Measurements from ENCODE around the gene GRID1. TPM values are rescaled to one million over a fixed set of nuclear protein-coding genes. Genes with fewer than 3 reads are reported as not detected.

Gene GRID1
- total RNA-seq, 2 donors from 2014 or later: 4.4 to 5.6 TPM

DNA sequence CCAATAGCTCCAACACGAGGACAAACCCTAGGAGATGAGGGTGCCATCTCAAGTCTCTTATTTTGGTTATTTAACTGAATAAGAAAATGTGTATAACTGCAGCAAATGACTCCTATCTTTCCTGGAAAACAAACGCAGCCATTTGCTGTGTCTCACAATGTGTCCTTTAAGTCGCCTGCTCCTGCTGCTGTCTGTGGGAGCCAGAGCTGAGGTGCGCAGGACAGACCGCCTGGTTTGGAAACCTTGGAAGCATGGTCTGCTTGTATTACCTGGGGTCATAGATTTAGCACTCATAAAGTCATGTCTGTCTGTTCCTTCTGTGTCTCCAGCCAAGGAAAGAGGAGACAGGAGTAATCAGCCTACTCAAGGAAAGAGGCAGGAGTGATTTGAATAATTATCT, 760.2 kb downstream of the GRID1 start:
- intact Hi-C loops (cut with DNase I): no loop called here
- DNase-seq (ENCODE audit: low spot score): no peak

DNA sequence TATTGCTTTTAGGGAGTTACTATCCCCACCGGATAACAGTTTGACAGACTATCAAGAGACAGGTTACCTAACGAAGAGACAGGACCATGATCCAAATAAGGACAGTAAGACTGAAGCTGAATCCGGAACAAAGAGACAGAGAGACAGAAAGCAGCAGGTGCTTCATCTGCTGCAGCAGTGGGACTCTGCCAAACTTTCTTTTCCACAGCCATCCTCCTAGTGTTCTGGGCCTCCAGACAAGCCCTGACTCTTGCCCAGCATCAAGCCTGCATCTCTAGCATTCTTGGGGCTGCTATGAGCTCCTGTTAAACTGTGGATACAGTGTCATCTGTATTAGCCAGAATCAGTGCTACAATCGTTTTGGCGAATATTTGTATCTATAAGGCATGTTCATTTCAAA, 761.7 kb downstream of the GRID1 start:
- intact Hi-C loops (cut with DNase I): no loop called here
- DNase-seq (ENCODE audit: low spot score): no peak

DNA sequence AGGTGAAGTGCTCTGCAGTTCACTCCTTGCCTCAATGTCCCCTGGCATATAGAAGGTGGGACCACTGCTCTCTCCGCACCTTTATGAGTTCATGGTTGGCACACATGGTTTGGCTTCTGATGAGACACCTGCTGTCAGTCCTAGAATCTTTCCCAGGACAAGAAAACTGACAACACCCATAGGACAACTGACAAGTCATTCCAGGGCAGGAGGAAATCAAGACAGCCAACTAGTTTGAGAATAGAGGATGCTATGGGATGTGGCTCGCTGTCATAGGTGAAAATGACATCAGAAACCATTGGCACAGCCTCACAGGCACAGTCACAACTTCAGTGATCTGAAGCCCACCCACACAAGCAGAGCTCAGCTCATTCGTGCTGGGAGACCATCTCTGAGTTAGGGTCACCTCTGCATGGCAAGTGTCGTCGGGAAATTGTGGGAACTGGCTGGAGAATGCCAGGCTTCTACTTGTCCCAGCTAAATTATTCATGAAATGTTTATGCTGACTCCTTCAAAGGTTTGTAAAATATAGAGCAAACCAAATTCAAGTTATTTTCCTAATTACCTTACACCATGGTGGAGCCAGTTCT, 762.4 kb downstream of the GRID1 start:
- DNase-seq (ENCODE audit: low spot score): no peak
- intact Hi-C loops (cut with DNase I): no loop called here

DNA sequence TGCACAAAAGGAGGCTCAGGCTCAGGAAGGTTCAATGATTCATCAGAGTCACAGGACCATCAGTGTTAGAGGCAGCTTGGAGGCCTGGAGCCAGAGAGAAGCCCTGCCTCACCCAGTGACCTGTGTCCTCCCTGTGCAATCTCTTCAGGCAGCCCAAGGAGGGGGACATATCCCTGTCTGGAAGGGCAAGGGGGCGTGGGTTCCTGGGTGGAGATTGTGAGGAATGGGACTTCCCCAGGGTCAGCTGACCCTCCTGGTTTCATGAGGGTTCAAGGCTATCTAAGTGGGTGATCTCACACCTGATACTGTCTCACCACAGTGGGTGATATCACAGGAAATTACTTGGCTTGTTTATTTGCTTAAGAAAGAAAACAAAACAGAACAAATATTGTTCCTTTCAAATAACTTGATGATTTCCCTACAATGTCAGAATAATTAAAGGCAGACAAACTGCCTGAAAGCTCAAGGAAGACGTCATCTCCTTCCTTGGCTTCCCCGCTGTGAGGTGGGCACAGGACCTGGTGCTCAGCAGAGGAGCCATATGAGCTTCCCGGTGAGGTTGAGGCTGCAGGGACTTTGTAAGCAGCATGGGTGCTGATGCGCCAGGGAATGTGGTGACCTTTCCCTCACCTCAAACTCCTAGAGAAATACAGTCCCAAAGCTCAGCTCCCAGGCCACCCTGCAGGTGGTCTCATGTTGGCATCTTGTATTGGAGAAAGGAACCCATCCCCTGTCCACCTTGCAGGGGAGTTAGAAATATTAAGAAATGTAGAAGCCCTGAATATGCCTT, 763.2 kb downstream of the GRID1 start:
- intact Hi-C loops (cut with DNase I): no loop called here
- no peak for DNase-seq (ENCODE audit: low spot score)

DNA sequence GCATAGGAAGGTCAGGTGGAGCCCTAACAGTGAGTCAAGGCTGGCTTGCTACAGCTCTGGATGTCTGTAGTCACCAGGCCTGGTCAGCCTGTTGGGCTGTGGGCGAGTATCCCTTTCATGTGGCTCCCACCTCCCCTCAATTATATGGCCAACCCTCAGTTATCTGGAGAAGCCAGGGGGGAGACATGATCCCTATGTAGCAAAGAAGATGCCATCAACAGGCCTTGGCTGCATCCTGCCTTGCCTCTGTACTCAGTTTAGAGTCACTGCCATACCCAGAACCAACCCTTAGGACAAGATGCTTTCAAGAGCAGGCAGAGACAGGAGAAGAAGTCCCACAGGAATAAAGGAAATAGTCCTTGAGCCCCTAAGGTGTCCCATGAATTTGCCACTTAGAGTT, 763.9 kb downstream of the GRID1 start:
- no peak for DNase-seq (ENCODE audit: low spot score)
- intact Hi-C loops (cut with DNase I): no loop called here

DNA sequence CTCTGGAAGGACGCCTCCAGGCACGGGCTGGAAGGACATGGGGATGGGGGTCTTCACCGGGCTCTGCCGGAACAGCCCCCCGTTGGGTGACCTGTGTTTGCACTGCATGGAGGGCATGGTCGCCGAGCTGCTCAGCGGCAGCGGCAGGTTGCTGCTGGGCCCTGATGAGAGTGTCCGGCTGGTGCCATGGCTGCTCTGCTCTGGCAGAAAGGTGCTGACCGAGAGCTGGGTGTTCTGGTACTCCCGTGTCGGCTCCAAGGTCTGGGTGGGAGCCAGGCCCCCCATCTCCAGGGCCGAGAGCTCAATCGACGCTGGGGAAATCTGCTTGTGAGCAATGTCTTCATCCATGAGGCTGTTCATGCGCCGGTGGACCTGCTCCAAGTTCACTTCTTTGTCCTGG, 764.3 kb downstream of the GRID1 start:
- intact Hi-C loops (cut with DNase I): no loop called here
- DNase-seq (ENCODE audit: low spot score): no peak

DNA sequence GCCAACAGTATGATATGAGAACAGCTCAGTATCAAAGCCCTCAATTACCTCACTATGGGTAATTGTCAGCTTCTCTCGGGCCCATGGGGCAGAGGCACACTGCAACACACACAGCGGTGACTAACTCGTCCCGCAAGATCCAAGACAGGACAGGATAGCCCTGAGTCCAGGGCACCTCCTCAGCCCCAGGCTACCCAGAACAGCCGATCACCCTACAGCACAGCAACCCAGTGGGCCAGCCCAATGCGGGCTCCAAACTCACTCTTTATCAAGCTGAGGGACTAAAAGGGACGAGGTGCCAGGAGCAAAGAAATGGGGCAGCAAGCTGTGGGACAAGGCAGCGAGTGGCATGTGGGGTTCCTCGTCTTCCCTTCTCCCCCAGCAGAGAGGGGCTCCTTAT, 765.1 kb downstream of the GRID1 start:
- intact Hi-C loops (cut with DNase I): no loop called here
- DNase-seq (ENCODE audit: low spot score): no peak

DNA sequence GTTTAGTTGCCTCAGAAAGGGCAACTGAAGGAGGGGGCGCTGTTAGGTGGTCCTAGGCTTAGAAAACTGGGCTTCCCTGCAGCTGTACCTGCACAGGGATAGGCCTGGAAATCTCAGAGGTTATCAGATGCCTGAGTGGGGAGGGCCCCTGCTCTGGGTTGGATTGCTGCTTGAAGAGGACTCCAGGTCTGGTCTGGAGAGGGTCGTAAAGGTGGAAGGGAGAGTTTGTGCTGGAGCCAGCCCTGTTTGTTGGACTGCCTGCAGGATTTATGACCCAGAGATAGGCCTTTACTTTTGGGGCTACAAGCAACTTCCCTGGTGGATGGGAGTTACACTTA, 765.9 kb downstream of the GRID1 start:
- intact Hi-C loops (cut with DNase I): no loop called here
- no peak for DNase-seq (ENCODE audit: low spot score)

DNA sequence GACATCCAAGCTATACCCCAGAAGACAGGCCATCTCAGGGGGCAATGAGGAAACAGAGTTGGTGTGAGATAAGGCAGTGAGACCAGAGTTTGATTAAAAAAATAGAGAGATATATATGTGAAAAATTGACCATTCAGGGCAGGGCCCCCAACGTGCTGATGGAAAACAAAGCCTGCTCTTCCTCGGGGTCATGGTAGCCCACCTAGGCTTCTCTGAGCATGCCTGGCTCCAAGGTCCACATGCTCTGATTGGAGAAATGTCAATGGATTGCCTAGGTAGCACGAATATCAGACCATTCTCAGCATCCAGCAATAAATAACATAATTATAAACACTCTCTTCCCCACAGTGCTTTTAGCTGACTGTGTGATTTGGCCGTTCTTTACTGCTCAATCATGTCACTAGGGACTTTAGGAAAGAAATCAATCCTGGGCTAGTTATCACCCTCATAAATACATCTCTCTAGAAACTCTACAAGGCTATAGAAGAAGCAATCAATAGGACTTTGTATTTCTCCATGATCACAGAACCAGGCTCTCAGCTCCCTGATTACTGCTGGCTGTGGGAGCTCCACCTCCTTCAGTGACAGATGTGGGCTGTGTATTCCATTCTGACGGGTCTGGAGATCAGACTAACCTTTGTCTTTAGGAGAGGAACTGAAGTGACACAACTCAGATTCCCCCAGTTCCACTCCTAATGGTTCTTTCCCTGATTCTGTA, 766.4 kb downstream of the GRID1 start:
- intact Hi-C loops (cut with DNase I): no loop called here
- no peak for DNase-seq (ENCODE audit: low spot score)

DNA sequence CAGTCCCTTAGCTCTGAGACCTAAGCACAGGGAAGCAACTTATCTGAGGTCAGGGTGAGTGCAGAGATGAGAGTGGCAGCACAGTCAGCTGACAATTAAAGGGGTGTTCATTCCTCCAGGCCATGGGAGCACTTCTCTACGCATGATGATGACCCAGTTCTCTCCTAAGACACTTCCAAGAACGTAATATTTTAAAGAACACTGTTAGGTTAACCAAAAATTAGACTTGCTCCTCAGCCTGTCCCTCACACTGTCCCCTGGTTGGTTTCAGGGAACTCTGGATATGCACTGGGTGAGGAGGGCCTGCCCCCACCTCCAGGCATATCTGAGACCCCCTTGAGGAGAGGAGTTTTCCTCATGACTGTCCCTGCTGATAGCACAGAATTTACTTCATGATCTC, 767.5 kb downstream of the GRID1 start:
- intact Hi-C loops (cut with DNase I): no loop called here

DNA sequence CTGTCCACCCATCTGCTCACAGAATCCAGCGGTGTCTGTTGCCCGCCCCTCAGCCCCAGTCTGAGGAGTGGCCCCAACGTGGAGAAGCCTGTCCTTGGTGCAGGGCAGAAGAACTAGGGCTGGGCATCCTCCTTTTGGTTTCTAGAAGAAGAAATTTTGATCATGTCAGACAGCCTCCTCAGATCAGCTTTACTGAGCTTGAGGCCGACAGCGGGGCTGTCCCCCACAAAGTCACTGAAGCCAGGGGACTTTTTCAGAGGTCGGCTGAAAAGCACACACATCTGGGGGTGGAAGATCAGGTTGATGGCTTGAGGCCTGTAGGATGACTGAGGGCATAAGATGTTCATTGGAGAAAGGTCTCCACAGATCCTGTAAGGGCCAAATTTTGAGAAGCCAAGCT, 767.9 kb downstream of the GRID1 start:
- intact Hi-C loops (cut with DNase I): no loop called here
- DNase-seq (ENCODE audit: low spot score): no peak

More for the DNA sequence above, 767.5 kb downstream of the GRID1 start:
- DNase-seq (ENCODE audit: low spot score): no peak

DNA sequence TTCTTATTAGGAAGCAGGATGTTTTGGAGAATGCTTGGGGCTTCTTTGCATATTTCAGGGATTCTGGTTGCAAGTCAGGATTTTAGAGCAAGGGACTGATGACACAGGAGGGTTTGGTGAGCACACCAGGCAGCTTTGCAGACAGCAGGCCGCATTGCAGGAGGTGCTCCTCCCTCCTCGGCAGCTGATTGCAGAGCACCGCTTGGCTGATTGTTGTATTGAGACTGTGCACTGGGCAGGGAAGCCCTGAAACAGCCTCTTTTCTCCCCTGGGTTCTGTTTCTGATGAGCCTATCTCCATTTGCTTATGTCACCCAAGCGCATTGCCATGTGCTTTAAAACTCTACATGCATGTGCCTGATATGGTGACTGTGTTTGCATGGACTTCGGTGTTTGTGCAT, 769.6 kb downstream of the GRID1 start:
- intact Hi-C loops (cut with DNase I): no loop called here
- DNase-seq (ENCODE audit: low spot score): no peak

DNA sequence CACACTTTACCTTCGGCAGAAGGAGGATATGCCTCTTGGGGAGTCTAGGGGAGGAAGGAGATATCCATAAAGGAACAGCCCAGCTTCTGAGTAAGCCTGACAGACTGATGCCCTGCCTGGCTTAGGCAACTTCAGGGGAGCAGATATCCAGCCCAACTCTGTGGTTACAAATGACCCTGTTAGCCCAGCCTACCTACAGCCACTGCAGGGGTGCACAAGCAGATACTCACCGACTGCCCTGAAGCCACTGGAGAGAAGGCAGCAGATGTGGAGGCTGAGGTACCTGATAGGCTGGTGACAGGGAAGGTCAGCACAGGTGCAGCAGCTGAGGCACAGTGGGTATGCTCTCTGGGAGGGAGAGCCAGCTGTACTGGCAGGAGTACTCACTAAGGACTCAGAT, 770.2 kb downstream of the GRID1 start:
- DNase-seq (ENCODE audit: low spot score): no peak
- intact Hi-C loops (cut with DNase I): no loop called here

DNA sequence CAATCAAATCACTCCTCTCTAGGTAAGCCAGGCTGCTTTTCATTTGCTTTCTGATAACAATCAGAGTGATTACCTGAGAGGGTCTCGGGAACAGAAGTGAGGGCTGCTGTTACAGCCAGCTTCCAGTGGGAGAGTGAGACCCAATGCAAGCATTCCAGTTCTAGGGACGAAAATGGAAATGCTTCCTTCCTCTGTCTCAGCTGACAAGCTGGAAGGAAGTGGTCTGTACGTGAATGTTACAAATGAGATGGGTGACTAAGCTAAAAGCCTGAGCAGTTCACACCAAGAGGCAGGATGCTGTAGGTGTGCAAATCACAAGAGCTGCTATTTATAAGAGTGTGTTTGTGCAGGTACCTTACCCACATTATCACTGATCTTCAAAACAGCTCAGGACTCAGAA, 772.4 kb downstream of the GRID1 start:
- intact Hi-C loops (cut with DNase I): no loop called here
- no peak for DNase-seq (ENCODE audit: low spot score)

DNA sequence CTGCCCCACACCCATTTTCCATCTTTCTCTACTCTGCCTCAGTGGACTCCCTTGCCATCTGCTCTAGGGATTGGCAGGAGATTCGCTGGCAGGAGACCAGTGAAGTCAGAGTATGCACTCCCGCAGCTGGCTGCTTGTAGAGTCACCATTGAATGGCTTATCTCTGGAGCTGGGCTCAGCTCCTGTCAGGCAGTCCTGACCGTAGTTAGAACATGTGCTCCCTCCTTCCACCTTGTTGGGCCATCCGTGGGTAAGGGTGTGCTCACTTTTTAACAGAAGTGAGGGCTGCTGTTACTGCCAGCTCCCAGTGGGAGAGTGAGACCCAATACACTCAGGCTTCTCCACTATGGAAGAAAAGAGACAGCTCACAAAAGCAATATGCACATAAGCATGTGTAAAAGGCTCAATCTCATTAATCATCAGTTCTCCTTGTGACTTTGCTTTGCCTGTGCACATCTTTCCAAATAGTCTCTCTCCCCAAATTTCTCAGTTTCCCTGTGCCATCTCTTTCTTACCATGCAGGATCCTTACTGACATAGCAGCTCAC, 773.3 kb downstream of the GRID1 start:
- intact Hi-C loops (cut with DNase I): no loop called here
- DNase-seq (ENCODE audit: low spot score): no peak

DNA sequence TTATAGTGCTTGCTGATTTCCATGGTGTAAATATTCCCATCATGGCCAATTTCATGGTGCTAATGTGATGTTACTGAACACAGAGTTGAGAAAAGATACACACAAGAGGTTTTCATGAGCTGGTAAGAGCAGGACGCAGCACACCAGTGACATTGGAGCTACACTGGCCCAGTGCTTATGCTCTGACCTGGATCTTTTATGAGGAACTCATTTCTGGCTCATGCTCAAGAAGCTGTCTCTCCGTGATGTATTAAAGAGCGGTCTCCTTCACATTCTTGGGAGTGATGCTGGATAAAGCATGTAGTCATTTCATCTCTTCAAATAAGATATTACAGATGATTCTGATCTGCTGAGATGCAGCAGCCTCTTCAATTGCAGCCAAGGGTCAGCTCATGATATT, 785.2 kb downstream of the GRID1 start:
- DNase-seq (ENCODE audit: low spot score): no peak
- intact Hi-C loops (cut with DNase I): no loop called here

DNA sequence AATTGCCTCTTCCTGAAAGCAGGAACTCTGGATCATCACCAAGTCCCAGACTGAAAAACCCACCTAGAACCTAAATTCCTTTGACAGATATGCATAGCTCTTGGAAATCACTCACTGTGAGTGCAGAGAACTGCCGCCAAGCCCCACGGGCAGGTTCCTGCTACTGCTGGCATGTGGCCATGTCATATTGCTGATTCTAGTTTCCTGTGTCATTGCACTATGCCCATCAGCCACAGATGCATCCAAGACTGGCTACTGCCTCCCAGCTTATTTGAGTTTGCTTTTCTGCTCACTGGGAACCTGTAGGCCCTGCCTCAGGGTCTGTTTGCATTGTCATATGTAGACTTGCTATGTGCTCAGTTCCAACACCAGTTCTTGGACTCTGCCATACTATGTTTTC, 786.0 kb downstream of the GRID1 start:
- intact Hi-C loops (cut with DNase I): no loop called here
- no peak for DNase-seq (ENCODE audit: low spot score)

DNA sequence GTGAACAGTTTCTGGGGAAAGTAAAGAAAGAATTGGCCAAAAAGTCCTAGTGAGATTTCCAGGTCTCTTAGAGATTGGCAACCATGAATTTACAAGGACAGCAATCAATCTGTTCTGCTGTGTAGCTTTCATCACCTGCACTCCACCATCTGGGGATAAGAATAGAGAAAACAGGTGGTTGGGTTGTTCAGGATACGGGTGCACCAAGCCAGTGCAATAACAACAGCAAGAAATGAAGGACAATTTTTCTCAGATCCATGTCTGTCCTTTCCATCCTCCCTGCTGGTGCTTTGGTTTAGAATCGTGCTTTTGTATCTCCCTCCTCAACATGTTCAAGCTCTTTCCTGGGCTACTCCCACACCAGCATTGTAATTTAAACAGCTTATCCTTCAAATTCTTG, 787.7 kb downstream of the GRID1 start:
- intact Hi-C loops (cut with DNase I): no loop called here
- no peak for DNase-seq (ENCODE audit: low spot score)

DNA sequence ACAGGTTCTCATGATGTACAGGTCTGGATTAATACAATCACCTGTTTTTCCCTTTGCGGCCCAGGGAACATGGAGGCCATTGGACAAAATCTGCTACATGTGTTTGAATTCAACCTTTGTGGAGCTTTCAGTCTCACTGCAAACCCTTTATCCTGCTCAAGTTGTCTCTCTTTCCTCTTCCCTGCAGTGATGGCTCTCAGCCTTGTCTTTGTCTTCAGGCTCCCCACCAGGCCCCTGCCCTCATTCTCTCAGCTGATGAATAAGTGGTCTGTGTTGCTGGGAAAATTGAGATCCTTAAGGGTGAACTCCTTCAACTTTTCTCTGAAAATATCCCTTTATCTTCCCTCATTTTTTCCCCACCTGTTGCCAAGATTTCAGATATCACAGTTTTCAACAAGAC, 791.2 kb downstream of the GRID1 start:
- intact Hi-C loops (cut with DNase I): no loop called here
- DNase-seq (ENCODE audit: low spot score): no peak

DNA sequence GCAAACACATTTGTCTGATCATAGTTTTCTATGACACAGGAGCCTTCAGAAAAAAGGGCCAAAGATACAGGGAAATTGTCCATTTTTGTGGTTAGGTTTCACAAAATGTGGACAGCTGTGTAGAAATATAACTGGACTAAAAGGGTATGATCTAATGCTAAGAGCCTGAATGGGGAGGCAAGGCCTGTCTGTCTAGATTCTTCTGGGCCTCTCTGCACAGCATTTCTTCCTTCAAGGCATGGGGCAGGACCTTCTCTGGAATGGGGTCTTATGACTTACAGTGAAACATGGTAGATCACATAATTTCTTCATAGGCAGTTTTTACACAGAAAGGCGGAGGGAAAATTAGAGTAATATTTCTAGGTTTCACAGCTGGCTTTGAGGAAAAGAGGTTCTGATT, 795.7 kb downstream of the GRID1 start:
- DNase-seq (ENCODE audit: low spot score): no peak
- intact Hi-C loops (cut with DNase I): no loop called here

DNA sequence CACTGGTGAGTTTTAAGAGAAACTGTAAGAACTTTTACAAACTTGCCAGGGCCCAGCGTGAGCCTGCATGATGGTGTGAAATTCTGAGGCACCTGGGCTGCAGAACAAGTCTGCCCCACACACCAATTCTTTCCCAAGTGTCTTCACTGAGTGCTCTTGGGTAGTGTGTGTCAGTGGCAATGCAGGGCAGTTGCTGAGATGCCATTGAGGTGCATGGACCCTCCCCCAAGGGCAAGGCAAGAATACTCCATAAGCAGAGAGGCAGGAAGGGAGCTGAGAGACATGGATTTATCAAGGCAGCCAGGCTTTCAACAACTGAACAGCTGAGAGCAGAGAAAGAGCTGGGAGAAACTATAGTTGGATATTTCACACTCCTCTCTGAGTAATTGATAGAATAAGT, 801.2 kb downstream of the GRID1 start:
- intact Hi-C loops (cut with DNase I): no loop called here

More for the DNA sequence above, 801.2 kb downstream of the GRID1 start:
- DNase-seq (ENCODE audit: low spot score): no peak

Data from posterior vena cava (tissue), 2 donors.